HG03432 (cell line): ENCODE data around the gene CTSS.
"Not testable (repeated sequence)": the region's sequence is repeated elsewhere in the genome, so short reads cannot be mapped to it uniquely, and the experiment has no call there.

Source experiments
- ATAC-seq: cut with Tn5 transposase; IDR thresholded peaks from one replicate; pipeline ENCODE4 v1.9.1; 2021; ENCODE audit warnings: mild to moderate bottlenecking, moderate library complexity; ENCODE audit not compliant: unreplicated experiment

CTSS gene

DNA sequence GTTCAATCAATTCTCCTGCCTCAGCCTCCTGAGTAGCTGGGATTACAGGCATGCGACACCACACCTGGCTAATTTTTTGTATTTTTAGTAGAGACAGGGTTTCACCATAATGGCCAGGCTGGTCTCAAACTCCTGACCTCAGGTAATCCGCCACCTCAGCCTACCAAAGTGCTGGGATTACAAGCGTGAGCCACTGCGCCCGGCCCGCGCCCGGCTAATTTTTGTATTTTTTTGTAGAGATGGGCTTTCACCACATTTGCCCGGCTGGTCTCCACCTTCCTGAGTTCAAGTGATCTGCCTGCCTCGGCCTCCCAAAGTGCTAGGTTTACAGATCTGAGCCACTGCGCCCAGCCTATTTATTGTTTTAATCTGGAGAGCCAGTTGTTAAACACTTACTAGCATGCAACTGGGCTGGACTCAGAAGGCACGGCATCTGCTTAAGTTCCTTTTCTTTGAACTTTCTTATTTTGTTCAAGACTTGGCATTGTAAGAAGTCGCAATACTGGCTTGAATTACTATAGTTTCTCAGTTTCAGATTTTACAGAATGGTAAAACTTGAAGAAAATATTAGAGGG, 10.4 kb upstream of the CTSS start:
- not testable (repeated sequence) for ATAC-seq

DNA sequence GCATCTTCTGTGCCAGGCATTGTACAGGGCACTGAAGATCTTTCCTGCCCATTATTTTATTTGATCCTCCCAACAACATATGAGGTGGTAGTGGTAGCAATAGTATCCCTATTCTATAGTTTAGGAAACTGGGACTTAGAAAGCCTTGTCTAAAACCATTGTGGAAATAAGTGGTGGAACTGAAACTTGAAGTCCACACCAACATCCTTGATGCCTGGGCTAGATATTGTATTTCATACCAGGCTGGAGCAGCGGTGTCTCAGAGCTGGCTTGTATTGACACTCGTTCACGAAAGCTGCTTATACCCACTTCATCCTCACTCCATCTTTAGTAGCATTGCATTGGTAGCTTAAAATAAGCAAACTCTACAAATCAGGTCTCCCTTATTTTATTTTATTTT, 9.7 kb upstream of the CTSS start:
- no peak for ATAC-seq

DNA sequence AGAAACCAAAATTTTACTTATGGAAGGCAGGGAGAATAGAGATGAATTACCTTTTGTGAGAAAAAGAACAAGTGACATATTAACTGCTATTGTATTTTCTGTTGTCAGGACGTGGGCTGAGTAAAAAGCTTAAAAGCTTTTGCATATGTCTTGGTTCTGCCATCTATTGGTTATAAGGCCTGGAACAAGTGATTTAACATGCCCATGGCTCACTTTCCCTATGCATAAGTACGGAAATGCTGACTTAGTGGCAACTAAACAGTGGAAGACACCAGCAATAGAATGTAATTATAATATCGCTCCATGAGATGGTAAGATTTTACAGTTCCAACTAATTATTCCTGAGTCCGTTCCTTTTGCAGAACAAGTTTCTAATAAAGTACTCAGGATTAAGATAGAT, 6.7 kb upstream of the CTSS start:
- ATAC-seq = no peak

DNA sequence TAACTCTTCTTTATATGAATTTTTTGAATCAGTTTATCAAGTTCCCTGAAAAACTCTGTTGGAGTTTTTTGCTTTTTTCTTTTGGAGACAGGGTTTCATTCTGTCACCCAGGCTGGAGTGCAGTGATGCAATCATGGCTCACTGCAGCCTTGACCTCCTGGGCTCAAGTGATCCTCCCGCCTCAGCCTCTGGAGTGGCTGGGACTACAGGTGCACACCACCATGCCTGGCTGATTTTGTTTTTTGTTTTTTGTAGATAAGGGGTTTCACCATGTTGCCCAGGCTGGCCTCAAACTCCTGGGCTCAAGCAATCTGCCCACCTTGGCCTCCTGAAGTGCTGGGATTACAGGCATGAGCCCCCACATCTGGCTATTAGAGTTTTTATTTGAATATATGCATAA, 2.1 kb upstream of the CTSS start:
- not testable (repeated sequence) for ATAC-seq

DNA sequence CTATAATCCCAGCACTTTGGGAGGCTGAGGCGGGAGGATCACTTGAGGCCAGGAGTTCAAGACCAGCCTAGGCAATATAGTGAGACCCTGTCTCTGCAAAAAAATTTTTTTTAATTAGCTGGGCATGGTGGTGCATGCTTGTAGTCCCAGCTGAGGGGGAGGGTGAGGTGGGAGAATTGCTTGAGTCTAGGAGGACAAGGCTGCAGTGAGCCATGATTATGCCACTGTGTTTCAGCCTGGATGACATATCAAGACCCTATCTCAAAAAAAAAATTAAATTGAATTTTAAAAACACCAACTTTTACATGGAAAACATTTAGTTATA, 361 bp upstream of the CTSS start:
- ATAC-seq = peak; percentile 20

DNA sequence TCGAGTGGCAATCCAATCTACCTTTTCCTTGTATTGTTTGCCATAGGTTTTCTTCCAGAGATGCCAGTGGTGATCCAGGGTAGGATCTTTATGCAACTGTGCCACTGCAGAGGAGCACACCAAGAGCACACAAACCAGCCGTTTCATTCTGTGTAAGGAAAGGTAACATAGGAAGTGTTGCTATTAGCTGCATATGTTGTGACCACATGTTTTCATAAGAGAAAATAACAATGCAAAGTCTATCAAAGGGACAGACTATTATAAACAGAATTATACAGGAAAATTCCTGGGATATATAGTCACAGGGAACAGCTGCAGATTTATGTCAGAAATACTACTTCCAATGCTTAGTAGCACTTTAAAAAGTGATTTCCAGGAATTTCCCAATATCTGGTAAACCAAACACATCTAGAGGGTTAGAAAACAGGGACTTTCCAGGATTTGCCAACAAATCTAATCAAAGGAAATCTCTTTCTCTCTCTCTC, 919 bp downstream of the CTSS start:
- no peak for ATAC-seq

DNA sequence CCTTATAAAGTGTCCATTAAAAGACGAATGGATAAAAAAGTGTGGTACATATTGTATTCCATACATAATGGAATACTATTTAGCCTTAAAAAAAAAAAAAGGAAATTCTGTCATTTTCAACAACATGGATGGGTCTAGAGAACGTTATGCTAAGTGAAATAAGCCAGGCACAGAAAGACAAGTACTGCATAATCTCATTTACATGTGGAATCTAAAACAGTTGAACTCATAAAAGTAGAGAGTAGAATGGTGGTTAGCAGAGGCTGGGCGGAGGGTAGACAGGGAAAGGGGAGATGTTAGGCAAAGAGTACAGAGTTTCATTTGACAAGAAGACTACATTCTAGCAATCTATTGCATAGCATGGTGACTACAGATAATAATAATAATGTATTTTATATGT, 2.6 kb downstream of the CTSS start:
- ATAC-seq = no peak

DNA sequence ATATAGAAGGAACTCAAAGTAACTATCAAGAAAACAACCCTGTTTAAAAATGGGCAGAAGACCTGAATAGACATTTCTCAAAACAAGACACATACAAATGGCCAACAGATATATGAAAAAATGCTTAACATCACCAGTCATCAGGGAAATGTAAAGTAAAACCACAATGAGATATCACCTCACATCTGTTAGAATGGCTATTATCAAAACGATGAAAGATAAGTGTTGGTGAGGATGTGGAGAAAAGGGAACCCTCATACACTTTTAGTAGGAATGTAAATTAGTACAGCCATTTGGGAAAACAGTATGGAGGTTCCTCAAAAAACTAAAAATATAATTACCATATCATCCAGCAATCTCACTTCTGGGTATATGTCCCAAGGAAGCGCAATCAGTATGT, 3.0 kb downstream of the CTSS start:
- no peak for ATAC-seq

DNA sequence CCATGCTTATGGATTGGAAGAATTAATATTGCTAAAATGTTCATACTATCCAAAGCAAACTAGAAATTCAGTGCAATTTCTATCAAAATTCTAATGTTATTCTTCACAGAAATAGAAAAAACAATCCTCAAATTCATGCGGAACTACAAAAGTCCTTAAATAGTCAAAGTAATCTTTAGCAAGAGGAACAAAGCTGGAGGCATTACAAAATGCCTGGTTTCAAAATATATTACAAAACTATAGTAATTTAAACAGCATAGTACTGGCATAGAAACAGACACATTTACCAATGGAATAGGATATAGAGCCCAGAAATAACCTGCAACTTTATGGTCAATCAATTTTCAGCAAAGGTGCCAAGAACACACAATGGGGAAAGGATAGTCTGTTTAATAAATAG, 3.8 kb downstream of the CTSS start:
- ATAC-seq = no peak

DNA sequence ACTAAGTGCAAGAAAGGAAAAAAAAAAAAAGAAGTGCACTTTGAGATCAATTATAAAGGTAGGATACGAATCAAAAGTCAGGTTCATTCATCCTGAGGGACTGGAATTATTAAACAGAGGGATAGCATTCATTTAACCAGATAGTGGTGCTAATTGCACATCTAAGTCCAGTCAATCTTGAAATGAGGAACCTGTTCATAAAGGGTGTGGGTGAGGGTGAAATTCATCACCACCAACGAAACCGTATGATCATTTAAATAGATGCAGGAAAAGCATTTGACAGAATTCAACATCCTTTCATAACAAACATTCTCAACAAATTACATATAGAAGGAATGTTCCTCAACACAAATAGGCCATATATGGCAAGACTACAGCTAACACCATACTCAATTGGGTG, 5.6 kb downstream of the CTSS start:
- no peak for ATAC-seq

DNA sequence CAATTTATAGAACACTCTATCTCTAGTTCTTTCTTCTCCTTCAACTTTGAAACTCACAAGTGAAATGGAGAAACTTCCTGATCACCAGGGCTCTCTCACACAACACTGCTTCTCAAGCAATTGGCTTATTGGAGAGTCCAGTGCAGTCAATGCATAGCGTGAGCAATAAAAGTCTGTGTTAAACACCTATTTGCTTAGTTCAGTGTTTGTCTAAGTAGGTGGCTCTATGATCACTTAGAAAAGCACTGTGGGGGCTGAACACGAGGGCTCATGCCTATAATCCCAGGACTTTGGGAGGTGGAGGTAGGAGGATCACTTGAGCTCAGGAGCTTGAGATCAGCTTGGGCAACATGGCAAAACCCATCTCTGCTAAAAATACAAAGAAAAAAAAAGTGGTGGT, 12.2 kb downstream of the CTSS start:
- no peak for ATAC-seq

DNA sequence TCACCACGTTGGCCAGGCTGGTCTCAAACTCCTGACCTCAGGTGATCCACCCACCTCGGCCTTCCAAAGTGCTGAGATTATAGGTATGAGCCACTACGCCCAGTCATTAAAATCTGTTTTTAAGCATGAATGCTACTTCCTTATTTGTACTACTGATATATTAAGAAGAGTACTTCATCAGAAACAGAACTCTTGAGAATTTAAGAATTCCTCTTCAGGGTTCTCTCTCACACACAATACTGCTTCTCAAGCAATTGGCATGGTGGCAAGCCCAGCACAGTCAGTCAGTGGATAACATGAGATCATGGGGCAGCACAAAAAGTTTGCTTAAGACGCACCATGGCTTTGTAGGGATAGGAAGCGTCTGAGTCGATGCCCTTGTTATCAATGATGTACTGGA, 14.1 kb downstream of the CTSS start:
- no peak for ATAC-seq

DNA sequence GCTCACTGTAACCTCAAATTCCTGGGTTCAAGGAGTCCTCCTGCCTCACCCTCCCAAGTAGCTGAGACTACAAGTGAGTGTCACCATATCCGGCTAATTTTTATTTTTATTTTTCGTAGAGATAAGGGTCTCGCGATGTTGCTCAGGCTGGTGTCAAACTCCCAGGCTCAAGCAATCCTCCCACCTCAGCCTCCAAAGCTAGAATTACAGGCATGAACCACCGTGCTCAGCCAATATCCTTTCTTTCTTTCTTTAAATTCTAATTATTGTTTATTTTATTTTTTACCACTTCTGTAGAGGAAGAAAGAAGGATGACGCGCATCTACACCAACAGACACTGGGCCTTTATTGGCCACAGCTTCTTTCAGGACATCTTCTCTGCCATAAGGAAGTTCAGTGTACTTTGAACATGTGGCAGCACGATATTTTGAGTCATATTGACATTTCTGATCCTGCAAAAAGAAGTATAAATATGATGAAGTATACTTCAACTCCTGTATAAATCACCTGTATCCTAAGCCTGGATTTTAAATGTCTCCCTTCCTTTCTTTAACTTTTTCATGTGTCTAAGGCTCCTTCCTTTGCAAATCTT, 15.8 kb downstream of the CTSS start:
- no peak for ATAC-seq

DNA sequence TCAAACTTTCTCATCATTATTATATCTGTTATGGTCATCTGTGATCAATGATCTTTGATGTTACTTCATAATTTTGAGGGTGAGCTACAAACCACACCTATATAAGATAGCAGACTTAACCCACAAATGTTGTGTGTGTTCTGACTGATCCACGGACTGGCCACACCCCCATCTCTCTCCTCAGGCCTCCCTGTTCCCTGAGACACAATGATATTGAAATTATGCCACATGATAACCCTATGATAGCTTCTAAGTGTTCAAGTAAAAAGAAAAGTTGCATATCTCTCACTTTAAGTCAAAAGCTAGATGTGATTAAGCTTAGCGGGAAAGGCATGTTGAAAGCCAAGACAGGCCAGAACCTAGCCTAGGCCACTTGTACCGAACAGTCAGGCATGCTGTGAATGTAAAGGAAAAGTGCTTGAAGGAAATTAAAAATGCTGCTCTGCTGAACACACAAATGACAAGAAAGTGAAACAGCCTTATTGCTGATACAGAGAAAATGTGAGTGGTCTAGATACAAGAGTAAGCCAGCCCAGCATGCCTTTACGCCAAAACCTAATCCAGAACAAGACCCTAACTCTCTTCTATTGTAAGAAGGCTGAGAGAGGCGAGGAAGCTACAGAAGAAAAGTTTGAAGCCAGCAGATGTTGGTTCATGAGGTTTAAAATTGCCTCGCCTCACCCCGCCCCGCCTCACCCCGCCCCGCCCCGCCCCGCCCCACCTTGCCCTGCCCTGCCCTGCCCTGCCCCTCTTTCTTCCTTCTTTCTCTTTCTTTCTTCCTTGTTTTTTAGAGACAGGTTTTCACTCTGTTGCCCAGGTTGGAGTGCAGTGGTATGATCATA, 16.5 kb downstream of the CTSS start:
- no peak for ATAC-seq

DNA sequence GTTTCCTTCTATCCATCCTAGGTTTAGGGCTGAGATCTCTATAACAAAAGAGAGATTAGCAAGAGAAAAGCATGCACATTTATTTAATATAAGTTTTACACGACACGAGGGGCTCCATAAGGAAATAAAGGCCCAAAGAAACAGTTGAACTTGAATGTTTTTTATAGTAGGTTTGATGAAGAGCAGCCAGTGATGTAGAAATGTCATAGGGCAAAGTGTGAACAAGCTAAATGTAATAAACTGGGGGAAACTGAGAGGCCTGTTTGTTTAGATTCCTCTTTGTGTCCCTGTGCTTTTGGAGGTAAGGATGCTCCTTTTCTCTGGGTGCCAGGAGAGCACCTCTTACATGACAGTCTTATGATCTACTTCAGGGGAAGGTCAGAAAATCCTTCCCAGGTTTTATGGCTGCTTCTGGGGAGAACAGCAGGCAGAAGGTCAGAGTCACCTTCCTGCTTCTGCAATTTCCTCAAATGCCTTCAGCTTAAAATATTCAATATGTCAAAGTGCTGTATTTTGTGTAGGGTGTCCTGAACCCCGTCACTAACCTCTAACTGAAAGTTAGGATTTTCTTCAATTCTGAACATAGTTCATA, 35.4 kb downstream of the CTSS start:
- no peak for ATAC-seq

DNA sequence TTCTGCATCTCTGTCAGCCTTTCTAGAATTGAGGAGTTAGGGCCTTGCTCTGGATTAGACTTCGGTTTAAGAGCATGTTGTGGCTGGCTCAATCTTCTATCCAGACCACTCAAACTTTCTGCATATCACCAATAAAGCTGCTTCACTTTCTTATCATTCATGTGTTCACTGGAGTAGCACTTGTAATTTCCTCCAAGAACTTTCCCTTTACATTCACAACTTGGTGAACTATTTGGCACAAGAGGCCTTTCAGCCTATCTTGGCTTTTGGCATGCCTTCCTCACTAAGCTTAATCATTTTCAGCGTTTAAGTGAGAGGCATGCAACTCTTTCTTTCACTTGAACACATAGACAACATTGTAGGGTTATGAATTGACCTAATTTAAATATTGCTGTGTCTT, 41.2 kb downstream of the CTSS start:
- ATAC-seq = no peak

DNA sequence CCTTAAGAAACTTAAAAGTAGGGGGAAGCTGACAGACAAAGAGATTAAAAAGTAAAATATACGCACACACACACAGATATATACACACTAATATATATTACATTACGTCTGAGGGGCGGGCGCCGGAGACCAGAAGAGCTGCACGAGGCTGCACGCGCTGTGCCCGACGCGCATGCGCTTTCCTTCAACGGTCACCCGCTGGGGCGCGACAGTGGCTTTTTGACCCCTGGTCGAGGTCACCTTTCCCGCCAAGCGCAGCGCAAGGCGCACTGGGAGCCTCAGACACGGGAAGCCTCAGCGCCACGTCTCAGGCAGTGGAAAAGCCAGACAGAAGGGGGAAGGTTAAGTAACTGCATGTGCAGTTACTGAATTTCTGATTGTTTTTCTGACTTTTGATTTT, 44.9 kb downstream of the CTSS start, which contains the start of gene HORMAD1:
Gene HORMAD1, minus strand, starts transcription at position 193 of the 400 bp plus-strand sequence. CDS start 1,390 bp downstream, outside the sequence.
- ATAC-seq = no peak

DNA sequence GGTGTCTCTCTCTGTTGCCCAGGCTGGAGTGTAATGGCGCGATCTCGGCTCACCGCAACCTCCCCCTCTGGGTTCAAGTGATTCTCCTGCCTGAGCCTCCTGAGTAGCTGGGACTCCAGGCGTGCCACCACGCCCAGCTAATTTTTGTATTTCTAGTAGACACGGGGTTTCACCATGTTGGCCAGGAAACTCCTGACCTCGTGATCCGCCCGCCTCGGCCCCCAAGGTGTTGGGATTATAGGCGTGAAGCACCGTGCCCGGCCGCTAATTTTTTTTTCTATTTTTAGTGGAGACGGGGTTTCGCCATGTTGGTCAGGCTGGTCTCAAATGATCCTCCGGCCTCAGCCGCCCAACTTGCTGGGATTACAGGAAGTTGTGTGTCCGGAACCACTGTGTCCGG, 45.5 kb downstream of the CTSS start:
- no peak for ATAC-seq

DNA sequence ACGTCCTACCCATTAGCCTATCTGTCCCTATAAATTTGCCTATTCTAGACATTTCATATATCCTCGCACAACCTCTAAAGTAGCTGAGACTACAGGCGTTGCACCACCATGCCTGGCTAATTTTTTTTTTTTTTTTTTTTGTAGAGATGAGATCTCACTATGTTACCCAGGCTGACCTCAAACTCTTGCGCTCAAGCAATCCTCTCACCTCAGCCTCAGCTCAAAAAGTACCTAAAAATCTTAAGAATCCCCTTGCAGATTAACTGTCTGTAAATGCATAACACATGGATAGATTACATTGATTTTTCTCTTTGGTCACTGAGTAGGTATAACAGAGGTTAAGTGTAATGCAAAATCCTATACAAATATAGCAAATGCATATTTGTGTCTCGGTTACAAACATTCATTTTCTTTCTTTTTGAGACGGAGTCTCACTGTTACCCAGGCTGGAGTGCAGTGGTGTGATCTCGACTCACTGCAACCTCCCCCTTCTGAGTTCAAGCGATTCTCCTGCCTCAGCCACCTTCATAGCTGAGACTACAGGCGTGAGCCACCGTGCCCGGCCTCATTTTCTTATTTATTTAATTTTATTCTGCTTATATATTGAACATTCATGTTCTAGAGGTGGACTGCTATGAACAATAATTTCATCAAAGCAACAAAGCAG, 47.2 kb downstream of the CTSS start:
- ATAC-seq = no peak

DNA sequence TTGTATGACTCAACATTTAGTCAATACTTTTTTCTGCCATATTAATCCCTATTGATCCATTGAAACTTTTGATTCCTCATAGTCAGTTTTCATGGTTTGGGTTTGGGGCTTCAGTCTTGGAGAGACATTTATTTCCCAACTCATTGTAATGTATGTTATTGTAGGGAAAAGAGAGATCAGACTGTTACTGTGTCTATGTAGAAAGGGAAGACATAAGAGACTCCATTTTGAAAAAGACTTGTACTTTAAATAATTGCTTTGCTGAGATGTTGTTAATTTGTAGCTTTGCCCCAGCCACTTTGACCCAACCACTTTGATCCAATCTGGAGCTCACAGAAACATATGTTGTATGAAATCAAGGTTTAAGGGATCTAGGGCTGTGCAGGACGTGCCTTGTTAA, 56.5 kb downstream of the CTSS start:
- ATAC-seq = not testable (repeated sequence)

DNA sequence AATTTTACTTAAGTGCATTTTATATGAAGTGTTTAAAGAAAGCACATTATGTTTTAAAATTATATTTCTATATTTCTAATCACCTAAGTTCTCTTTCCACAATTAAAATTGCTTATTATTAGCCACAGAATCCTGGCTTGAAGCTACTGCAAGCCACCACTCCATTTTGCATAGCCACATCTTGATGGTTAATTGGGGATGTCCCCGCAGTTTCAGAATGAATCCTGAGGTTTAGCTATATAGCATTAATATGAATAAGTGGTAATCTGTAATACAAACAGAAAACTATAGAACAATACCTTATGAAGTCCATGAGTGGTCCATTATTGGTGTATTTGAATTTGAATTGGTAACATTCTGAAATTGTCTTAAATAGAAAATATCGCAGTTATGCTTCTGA, 57.0 kb downstream of the CTSS start:
- peak; percentile 50 for ATAC-seq
